Measurements from ENCODE around the gene OLIG3.

Gene OLIG3

DNA sequence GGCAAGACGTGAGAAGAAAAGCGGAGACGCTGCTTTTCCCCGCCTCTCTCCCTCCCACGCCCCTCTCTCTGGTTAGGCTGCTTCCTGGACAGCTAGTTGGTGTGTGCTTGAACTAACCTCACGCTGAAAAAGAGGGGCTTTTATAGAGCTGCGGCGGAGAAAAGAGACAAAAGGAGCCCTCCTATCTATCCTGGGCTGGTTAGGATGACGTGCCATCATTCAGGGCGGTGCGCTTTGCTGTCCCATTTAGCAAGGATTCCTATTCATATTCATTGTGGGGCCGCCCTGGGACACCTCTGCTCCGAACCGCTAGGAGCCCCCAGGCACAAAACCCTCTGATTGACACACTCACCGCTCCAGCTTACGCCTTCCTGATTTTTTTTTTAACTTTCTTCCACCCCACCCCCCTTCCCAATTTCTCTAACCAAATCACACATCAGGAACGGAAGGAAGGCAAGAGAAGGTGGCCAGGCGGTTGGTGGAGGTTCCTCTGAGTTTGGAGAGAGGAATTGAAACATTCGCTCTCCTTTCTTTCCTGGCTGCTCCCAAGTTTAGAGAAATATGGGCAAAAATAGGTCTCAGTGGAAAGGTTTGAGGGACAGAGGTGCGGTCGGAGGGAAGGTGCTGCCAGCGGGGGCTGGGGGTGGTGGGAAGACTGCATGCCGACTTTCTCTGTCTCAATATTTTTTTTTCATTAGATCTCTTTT lies at the start of gene OLIG3:
TSS of gene OLIG3 (minus strand) at position 114 of the 707 bp plus-strand sequence. CDS start 224 bp downstream, outside the sequence.
- no peak for DNase-seq

- DNase-seq, result no peak
Observed at GRCh38 chr6:137543114-137543513, 48.9 kb upstream of the OLIG3 start.

GRCh38 chr6:137542713-137543112 lies 48.5 kb upstream of the OLIG3 start:
- DNase-seq, result no peak

DNA sequence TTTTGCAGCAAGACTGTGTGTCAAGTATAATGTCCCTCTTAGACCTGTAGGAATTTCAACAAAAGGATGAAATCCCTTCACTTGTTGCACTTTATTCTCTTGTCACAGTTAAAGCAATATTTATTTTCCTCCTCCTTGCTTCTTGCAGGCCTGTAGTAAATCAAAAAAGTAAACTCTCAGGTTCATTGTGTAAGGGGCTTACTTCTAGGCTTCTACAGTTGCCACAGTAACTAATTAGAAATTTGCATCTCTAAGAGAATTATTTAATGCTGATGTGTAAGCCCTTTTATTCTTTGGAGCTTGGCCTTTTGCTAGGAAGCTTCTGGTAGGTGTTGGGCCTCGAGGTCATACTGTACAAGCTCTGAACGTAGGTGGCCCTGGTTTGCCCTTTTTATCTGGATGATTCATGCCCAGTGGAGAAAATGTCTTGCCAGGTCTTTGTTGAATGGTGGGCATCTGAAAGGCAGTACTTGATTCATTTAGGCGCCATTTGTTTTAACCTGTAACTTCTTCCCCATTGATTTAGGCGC lies 47.4 kb upstream of the OLIG3 start:
- DNase-seq, result no peak

DNA sequence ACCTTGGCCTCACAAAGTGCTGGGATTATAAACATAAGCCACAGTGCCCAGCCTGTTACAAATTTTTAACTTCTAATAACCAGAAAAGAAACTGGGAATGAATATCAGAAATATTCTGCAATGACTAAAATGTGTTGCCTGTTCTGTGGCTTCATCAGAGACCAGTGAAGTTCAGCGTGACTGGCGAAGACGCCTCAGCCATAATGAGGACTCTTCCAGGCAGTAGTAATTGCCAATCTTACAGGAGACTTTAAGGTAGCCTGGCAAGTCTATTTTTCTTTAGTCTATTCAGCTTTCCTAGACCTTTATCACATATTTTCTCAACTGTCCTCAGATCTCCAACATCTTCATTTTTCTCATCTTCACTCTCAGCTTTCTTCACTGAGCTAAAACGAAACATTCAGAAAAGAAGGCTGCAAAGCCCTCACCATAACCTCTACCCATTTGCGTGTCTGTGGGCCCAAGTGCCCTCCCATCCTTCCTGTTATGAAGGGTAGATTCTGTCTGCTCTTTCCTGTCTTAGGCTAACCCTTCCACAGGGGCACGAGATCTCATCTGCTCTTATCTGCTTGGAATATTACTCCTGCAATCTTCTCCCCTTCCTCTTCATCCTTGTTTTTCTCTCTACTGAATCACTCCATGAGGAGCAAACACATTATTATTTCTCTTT lies 42.0 kb upstream of the OLIG3 start:
- DNase-seq, result no peak

DNA sequence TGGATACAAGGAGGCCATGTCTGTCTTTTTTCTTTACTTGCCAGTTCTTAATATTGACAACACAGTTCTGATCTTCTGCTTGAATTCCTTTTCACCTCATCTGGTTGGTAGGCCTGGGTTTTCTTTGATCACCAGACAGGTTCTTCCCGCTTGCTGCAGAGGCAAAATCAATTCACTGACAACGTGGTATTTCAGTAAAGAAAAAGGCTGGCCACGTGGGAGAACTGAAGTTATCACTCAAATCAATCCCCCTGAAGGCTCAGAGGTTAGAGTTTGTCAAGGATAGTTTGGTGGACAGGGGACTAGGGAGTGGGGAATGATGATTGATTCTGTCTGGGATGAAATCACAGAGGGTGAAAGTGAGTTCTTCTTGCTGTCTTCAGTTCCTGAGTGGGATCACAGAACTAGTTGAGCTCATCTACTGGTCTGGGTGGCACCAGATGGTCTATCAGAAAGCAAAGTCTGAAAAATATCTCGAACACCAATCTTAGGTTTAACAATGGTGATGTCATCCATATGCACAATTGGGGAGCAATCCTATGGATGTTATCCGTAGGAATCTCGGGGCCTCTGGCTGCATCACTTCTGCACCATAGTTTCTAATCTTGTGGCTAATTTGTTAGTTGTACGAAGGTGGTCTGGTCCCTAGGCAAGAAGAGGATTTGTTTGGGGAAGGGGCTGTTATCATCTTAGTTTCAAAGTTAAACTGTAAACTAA lies 37.3 kb upstream of the OLIG3 start:
- DNase-seq, result no peak

DNA sequence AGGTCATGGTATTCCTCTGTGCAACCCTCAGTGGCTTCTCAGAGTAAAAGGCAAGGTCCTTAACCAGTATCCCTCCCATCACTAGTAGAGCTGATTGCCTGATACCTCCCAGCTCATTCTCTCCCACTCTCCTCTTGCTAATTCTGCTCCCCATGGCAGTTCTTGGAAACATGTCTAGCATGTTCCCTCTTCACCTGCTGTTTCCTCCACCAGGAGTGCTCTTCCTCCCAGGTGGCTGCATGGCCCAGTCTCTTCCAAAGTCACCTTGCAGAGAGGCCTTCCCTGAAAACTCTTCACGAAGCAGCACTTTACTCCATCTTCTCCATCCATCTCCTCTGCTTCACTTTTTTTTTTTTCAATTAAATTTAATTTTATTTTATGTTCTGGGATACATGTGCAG lies 36.2 kb upstream of the OLIG3 start:
- DNase-seq, result no peak

DNA sequence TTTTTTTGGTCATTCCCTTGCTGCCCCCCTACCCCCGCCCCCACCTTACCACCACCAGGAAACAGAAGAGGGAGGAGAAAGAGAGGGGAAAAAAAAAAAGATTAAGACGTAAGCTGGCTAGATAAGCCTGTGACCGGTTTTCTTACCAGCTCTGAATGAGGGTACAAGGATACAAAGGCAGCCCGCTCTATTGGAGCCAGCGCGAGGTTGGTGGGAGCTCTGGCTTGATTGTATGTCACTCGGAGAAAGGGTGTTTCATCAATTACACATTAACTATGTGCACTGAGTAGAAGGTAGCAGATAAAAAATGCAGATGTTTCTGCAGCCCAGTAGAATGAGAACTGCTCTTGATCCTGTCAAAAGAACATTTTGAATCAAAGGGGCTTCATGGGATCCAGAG lies 28.6 kb upstream of the OLIG3 start:
- DNase-seq, result no peak

GRCh38 chr6:137522198-137522798 lies 28.1 kb upstream of the OLIG3 start:
- DNase-seq, result no peak

DNA sequence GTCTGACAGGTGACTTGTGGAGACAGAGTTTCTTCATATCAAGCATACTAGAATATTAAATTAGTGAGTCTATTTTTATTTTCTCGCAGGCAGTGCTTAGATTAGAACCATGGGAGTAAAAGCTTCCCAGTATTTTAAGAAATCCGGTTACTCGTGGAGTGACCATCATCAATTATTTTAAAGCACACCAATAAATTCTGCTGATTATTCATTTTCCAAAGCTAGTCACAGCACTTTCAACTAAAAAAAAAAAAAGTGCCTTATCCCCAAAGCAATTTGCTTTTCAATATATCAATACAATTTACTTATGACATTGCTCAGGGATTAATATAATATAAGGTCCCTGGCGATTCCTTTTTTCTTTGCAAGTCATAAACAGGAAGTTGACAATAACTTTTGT lies 26.3 kb upstream of the OLIG3 start:
- DNase-seq, result no peak

GRCh38 chr6:137519629-137520176 lies 25.5 kb upstream of the OLIG3 start:
- DNase-seq, result no peak

GRCh38 chr6:137518386-137518983 lies 24.3 kb upstream of the OLIG3 start:
- DNase-seq, result no peak

- no peak for DNase-seq
Observed at GRCh38 chr6:137514418-137514817, 20.2 kb upstream of the OLIG3 start.

DNA sequence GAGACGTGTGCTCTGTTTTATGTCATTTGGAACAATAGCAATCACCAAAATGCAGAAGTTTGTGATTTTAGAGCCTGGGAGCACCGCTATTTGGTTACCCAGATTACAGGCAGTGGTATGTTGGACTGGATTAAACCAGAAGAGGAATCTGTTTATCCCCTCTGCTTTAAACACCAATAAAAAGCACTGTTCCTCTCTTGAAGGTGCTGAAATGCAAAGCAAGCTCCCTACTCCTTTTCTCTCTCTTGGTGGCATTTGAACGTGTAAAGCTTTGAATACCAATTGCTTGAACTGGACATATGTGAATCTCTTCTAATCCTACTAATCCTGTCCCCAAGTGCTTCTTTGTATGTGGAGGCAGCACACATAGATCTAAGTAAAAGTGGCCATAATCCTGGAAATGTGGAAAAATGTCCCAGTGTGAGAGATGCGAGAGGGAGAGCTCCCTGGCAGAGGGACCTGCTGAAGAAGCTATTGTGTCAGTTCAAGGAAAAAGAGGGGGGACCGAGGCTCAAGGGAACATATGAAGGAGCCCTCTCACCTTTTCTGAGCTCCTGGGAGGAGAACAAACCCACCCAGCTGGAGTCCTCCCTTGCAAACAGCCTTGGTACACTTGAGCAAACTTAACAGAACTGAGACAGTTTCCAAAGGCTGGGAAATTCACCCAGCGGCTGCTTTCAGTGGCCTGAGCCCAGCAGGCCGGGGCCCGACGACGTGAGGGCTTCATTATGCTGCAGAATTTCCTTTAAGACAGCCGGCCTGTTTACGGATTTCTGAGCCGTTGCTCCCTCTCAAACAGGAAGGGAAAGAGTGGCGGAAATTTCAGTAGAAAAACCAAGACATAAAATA lies 18.8 kb upstream of the OLIG3 start:
- no peak for DNase-seq

DNA sequence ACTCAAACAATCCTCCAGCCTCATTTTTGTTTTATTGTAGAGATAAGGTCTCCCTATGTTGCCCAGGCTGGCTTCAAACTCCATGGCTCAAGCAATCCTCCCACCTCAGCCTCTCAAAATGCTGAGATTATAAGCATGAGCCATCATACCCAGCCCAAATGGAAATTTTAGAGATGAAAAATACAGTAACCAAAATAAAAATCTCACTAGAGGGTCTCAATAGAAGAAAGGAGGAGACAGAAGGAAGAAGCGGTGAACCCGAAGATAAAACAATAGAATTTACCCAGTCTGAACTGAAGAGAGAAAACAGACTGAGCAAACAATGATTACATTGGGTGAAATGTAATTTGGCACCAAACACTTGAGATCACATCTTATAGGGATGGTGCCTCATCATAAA lies 16.7 kb upstream of the OLIG3 start:
- no peak for DNase-seq

DNA sequence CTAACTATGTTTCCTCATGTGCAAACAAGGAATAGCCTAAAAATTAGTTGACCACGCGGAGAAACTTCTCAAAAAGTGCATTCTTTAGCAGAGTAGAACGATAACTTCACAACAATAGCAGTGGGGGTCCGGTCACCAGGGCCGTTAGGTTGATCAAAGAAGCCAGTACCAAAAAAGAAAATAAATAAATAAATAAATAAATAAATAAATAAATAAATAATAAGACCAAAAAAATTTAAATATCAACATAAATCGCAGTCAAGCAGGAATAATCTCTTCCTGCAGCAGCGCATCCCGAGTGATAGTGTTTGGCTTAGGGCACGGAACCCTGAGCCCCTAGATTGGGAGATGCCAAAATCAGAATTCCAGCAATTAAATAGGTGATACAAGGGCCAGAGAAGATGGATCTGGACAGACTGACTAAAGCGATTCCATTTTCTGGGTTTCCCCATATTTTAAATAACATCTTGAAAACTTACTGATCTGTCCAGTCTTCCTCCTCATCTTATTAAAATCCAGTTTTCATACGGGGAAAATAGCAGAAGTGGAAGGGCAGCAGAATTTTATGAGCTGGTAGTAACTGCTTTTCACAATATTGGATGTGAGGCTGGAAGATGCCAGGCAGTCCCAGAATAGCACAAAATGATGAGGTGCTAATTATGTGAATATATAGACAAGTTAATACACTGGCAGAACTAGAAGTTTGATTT lies 4.4 kb upstream of the OLIG3 start:
- no peak for DNase-seq

DNA sequence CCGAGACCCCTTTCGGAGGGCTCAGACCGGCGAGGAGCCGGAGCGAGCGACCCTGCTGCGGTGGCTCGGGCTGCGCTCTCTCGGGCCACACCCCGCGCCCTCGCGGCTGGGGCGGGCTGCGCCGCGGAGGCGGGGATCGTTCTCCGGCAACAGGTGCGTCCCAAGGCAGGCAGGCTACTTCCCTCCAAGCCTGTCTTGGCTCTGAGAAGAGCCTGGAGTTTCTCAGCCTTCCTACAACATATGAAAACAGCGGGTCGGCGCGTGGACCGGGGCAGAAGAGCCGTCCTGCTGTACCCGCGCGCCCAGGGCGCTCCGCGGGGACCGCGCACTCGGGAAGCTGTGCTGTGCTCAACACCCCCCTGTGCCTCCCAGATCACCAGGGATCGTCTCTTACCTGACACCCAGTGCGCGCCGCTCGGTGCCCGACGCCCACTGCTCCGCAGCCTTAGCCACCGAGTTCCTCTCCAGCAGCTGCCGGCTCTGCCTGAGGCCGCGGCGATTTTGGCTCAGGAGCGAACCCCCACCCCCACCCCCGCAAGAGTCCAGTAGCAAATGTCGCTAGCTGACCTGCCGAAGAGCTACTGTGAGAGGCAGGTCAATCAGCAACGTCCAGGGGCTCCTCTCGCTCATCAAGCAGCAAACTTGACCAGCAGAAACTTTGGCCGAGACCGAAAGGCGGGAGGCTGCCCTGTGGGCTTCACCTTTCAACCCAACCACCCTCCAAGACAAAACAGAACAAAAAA lies 3.7 kb upstream of the OLIG3 start:
- no peak for DNase-seq

GRCh38 chr6:137496909-137497720 lies 2.9 kb upstream of the OLIG3 start:
- DNase-seq, result no peak

DNA sequence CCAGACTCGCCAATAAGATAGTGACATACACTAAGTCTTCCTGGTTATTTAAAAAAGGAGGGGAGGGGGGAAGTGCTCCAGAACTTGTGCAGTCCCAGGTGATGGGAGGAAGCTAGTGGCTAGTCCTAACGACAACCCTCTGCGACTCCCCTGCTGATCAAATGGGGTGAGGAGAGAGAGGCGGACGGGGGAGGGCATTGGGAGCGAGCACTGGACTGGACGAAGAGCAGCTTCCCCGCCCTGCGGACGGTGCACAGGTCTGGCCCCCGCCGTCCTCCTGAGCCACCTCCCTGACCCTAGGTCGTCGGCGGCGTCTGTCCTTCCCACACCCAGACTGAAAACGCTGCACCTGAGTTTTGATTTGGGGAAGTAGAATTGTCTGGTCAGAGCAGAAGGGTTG lies 2.2 kb upstream of the OLIG3 start:
- DNase-seq, result no peak
